Liver (tissue), 9 donors: ENCODE measurements around the gene C1QL1. TPM values are rescaled to one million over a fixed set of nuclear protein-coding genes. Genes with fewer than 3 reads are reported as not detected.

ENCODE experiments used
- DNase-seq: peaks from one replicate; pipeline ENCODE4 v3.0.0-alpha.2; 2017; ENCODE audit warnings: low spot score
- H3K27ac ChIP-seq, 2 donors: one replicate each; pipeline ENCODE4 v1.7.0; 2013; ENCODE audit warnings: inconsistent platforms in 2 of 2, low read length in 2 of 2, control low read depth in 1 of 2, low read depth in 1 of 2, mild to moderate bottlenecking in 1 of 2
- H3K27me3 ChIP-seq, 4 donors: one replicate each; pipeline versions ENCODE4 v1.6.1 to v1.7.0; 2013; ENCODE audit warnings: low read length in 3 of 4, inconsistent platforms in 1 of 4, mild to moderate bottlenecking in 1 of 4, moderate library complexity in 1 of 4; ENCODE audit not compliant: control insufficient read depth in 4 of 4, insufficient read depth in 4 of 4
- H3K36me3 ChIP-seq, 4 donors: one replicate each; pipeline versions ENCODE4 v1.6.1 to v1.7.0; 2013; ENCODE audit warnings: low read length in 3 of 4, mild to moderate bottlenecking in 3 of 4, low read depth in 1 of 4, moderate library complexity in 1 of 4; ENCODE audit not compliant: control insufficient read depth in 4 of 4, insufficient read depth in 3 of 4
- H3K4me1 ChIP-seq, 4 donors: one replicate each; pipeline versions ENCODE4 v1.6.1 to v1.7.0; 2013; ENCODE audit warnings: low read length in 3 of 4, mild to moderate bottlenecking in 3 of 4, moderate library complexity in 1 of 4; ENCODE audit not compliant: control insufficient read depth in 4 of 4, insufficient read depth in 4 of 4
- H3K4me3 ChIP-seq, 3 donors: one replicate each; pipeline versions ENCODE4 v1.6.1 to v1.7.0; 2013; ENCODE audit warnings: low read length in 3 of 3, control low read depth in 1 of 3, low read depth in 1 of 3, mild to moderate bottlenecking in 1 of 3
- H3K9ac ChIP-seq, 2 donors: one replicate each; pipeline ENCODE4 v1.7.0; 2013; ENCODE audit warnings: low read length in 2 of 2, mild to moderate bottlenecking in 2 of 2, moderate library complexity in 2 of 2, control low read depth in 1 of 2, low read depth in 1 of 2
- H3K9me3 ChIP-seq, 4 donors: one replicate each; pipeline versions ENCODE4 v1.6.1 to v1.7.0; 2013; ENCODE audit warnings: low read length in 3 of 4; ENCODE audit not compliant: control insufficient read depth in 4 of 4
- EGR1 ChIP-seq, 2 donors: IDR thresholded peaks; 2 replicates each; pipeline ENCODE4 v1.6.1; 2016 to 2018; ENCODE audit warnings: antibody characterized with exemption in 2 of 2, low read depth in 2 of 2
- FOXA1 ChIP-seq: IDR thresholded peaks from 2 replicates; pipeline ENCODE4 v1.6.1; 2016; ENCODE audit warnings: antibody characterized with exemption
- FOXA2 ChIP-seq: IDR thresholded peaks from 2 replicates; pipeline ENCODE4 v1.6.1; 2016; ENCODE audit warnings: antibody characterized with exemption
- GABPA ChIP-seq, 2 donors: IDR thresholded peaks in 1 of 2; conservative IDR thresholded peaks in 1 of 2; 2 replicates each; pipeline ENCODE4 v1.6.1; 2016; ENCODE audit warnings: antibody characterized with exemption in 2 of 2, mild to moderate bottlenecking in 1 of 2, moderate library complexity in 1 of 2
- HNF4A ChIP-seq, 2 donors: conservative IDR thresholded peaks; 2 replicates each; pipeline ENCODE4 v1.6.1; 2016; ENCODE audit warnings: antibody characterized with exemption in 2 of 2, mild to moderate bottlenecking in 2 of 2
- HNF4G ChIP-seq: IDR thresholded peaks from 2 replicates; pipeline ENCODE4 v1.6.1; 2016; ENCODE audit warnings: antibody characterized with exemption
- JUND ChIP-seq, 2 donors: IDR thresholded peaks; 2 replicates each; pipeline ENCODE4 v1.6.1; 2016; ENCODE audit warnings: antibody characterized with exemption in 2 of 2
- NR2F2 ChIP-seq: IDR thresholded peaks from 2 replicates; pipeline ENCODE4 v1.6.1; 2016; ENCODE audit warnings: antibody characterized with exemption
- RAD21 ChIP-seq, 2 donors: IDR thresholded peaks; 2 replicates each; pipeline ENCODE4 v1.6.1; 2016; ENCODE audit warnings: antibody characterized with exemption in 2 of 2, mild to moderate bottlenecking in 2 of 2
- RXRA ChIP-seq, 2 donors: IDR thresholded peaks; 2 replicates each; pipeline ENCODE4 v1.6.1; 2017 to 2018; ENCODE audit warnings: antibody characterized with exemption in 2 of 2, mild to moderate bottlenecking in 1 of 2
- SP1 ChIP-seq: IDR thresholded peaks from 2 replicates; pipeline ENCODE4 v1.6.1; 2018; ENCODE audit warnings: antibody characterized with exemption, mild to moderate bottlenecking
- TAF1 ChIP-seq: conservative IDR thresholded peaks from 2 replicates; pipeline ENCODE4 v1.6.1; 2016; ENCODE audit warnings: antibody characterized with exemption, mild to moderate bottlenecking
- YY1 ChIP-seq: IDR thresholded peaks from 2 replicates; pipeline ENCODE4 v1.6.1; 2016; ENCODE audit warnings: antibody characterized with exemption, mild to moderate bottlenecking
- WGBS: extraction: QIAGEN DNeasy Blood & Tissue Kit; methylation state at CpG from one replicate; pipeline ENCODE4 v1.1.7; 2013; 5-methylcytosine and 5-hydroxymethylcytosine counted together
- polyA plus RNA-seq, 2 donors: library from polyadenylated mRNA; stranded (reverse) in 1 of 2; unstranded in 1 of 2; fragments of 200-250 nt in 1 of 2; fragments of >200 nt in 1 of 2; fragmentation: Nextera tagmentation in 1 of 2; extraction: Ambion mirVana in 1 of 2; gene quantifications; one replicate each; pipeline versions ENCODE4 v1.2.1 to v1.2.3, GENCODE V29; 2013 to 2015
- total RNA-seq, 2 donors: library from RNA; depleted of rRNA; stranded (reverse); fragments of >200 nt; gene quantifications; one replicate each; pipeline ENCODE4 v1.2.3, GENCODE V29; 2014
- TF ChIP-seq, protein P1 (sequence below): IDR thresholded peaks from 2 replicates; pipeline ENCODE4 v1.6.1; 2016; ENCODE audit warnings: antibody characterized with exemption
- TF ChIP-seq, protein P2 (sequence below): fragments of 150-350 bp; IDR thresholded peaks from 2 replicates; pipeline ENCODE4 v1.5.1; 2017; ENCODE audit warnings: improper control_type of control experiment, low read depth, low read length; ENCODE audit not compliant: missing input control
- TF ChIP-seq, protein P3 (sequence below): IDR thresholded peaks from 2 replicates; pipeline ENCODE4 v1.6.1; 2016; ENCODE audit warnings: antibody characterized with exemption, mild to moderate bottlenecking
- TF ChIP-seq, protein P4 (sequence below): IDR thresholded peaks from 2 replicates; pipeline ENCODE4 v1.6.1; 2016; ENCODE audit warnings: antibody characterized with exemption
- TF ChIP-seq, protein P5 (sequence below): IDR thresholded peaks from 2 replicates; pipeline ENCODE4 v1.6.1; 2016; ENCODE audit warnings: antibody characterized with exemption
- donor health status: healthy.
- donor health status: healthy.
- donor health status: healthy.
- donor health status: healthy.
- donor health status: healthy.

The C1QL1 gene
- total and polyA plus RNA-seq, 4 donors, result 0.17 to 0.57 (median 0.23) TPM; not detected in 1

DNA sequence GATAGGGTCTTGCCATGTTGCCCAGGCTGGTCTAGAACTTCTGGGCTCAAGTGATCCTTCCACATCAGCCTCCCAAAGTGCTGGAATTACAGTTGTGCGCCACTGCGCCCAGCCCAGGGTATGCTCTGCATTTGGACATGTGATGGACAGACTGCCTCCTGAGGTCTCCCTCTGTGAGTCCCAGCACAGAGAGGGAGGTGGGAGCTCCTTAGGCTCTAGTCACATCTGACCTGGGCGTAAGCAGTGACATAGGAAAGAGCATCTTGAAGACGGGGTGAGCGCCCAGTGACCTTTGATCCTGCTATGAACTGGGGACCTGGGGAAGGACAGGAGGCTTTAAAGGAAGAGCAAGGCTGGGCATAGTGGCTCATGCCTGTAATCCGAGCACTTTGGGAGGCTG, 50.6 kb downstream of the C1QL1 start:
- Histone ChIP-seq H3K27ac (no peak overlapping the region), H3K4me1 (peaks cover 0 to 6% (median 1%) of the 10 kb centered on the region in 4 donors), H3K9ac (no peak overlapping the region), H3K36me3 (no peaks in the 10 kb centered on the region), H3K4me3 (no peak overlapping the region), H3K27me3 (no peaks in the 10 kb centered on the region), H3K9me3 (no peaks in the 10 kb centered on the region)
- 84% methylated on average over 6 of the region's 6 CpGs for WGBS
- TF ChIP-seq GABPA (IDR thresholded peaks at IDR 0.05 in 1 of 2, conservative IDR thresholded peaks at IDR 0.05 in 1 of 2), result no peak
- TF ChIP-seq HNF4G, result no peak
- TF ChIP-seq RAD21 (IDR thresholded peaks at IDR 0.05), result no peak
- TF ChIP-seq, protein P1, sequence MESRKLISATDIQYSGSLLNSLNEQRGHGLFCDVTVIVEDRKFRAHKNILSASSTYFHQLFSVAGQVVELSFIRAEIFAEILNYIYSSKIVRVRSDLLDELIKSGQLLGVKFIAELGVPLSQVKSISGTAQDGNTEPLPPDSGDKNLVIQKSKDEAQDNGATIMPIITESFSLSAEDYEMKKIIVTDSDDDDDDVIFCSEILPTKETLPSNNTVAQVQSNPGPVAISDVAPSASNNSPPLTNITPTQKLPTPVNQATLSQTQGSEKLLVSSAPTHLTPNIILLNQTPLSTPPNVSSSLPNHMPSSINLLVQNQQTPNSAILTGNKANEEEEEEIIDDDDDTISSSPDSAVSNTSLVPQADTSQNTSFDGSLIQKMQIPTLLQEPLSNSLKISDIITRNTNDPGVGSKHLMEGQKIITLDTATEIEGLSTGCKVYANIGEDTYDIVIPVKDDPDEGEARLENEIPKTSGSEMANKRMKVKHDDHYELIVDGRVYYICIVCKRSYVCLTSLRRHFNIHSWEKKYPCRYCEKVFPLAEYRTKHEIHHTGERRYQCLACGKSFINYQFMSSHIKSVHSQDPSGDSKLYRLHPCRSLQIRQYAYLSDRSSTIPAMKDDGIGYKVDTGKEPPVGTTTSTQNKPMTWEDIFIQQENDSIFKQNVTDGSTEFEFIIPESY, result no peak
- TF ChIP-seq NR2F2, result no peak
- TF ChIP-seq EGR1 (IDR thresholded peaks at IDR 0.05; ENCODE audit: low read depth in 2 of 2), result no peak
- no peak for TF ChIP-seq FOXA2
- no peak for TF ChIP-seq HNF4A (conservative IDR thresholded peaks at IDR 0.05)
- TF ChIP-seq, protein P2, sequence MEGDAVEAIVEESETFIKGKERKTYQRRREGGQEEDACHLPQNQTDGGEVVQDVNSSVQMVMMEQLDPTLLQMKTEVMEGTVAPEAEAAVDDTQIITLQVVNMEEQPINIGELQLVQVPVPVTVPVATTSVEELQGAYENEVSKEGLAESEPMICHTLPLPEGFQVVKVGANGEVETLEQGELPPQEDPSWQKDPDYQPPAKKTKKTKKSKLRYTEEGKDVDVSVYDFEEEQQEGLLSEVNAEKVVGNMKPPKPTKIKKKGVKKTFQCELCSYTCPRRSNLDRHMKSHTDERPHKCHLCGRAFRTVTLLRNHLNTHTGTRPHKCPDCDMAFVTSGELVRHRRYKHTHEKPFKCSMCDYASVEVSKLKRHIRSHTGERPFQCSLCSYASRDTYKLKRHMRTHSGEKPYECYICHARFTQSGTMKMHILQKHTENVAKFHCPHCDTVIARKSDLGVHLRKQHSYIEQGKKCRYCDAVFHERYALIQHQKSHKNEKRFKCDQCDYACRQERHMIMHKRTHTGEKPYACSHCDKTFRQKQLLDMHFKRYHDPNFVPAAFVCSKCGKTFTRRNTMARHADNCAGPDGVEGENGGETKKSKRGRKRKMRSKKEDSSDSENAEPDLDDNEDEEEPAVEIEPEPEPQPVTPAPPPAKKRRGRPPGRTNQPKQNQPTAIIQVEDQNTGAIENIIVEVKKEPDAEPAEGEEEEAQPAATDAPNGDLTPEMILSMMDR, result no peak
- no peak for TF ChIP-seq JUND (IDR thresholded peaks at IDR 0.05)
- TF ChIP-seq, protein P3, sequence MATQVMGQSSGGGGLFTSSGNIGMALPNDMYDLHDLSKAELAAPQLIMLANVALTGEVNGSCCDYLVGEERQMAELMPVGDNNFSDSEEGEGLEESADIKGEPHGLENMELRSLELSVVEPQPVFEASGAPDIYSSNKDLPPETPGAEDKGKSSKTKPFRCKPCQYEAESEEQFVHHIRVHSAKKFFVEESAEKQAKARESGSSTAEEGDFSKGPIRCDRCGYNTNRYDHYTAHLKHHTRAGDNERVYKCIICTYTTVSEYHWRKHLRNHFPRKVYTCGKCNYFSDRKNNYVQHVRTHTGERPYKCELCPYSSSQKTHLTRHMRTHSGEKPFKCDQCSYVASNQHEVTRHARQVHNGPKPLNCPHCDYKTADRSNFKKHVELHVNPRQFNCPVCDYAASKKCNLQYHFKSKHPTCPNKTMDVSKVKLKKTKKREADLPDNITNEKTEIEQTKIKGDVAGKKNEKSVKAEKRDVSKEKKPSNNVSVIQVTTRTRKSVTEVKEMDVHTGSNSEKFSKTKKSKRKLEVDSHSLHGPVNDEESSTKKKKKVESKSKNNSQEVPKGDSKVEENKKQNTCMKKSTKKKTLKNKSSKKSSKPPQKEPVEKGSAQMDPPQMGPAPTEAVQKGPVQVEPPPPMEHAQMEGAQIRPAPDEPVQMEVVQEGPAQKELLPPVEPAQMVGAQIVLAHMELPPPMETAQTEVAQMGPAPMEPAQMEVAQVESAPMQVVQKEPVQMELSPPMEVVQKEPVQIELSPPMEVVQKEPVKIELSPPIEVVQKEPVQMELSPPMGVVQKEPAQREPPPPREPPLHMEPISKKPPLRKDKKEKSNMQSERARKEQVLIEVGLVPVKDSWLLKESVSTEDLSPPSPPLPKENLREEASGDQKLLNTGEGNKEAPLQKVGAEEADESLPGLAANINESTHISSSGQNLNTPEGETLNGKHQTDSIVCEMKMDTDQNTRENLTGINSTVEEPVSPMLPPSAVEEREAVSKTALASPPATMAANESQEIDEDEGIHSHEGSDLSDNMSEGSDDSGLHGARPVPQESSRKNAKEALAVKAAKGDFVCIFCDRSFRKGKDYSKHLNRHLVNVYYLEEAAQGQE, result no peak
- no peak for TF ChIP-seq TAF1
- no peak for TF ChIP-seq RXRA (IDR thresholded peaks at IDR 0.05)
- TF ChIP-seq, protein P4, sequence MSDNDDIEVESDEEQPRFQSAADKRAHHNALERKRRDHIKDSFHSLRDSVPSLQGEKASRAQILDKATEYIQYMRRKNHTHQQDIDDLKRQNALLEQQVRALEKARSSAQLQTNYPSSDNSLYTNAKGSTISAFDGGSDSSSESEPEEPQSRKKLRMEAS, result no peak
- no peak for TF ChIP-seq FOXA1
- TF ChIP-seq, protein P5, sequence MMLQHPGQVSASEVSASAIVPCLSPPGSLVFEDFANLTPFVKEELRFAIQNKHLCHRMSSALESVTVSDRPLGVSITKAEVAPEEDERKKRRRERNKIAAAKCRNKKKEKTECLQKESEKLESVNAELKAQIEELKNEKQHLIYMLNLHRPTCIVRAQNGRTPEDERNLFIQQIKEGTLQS, result no peak
- no peak for TF ChIP-seq SP1
- no peak for TF ChIP-seq YY1
- DNase-seq, result no peak
